HT-29 (cell line): ENCODE results near the gene EHF. TPM values are rescaled to one million over a fixed set of nuclear protein-coding genes. Genes with fewer than 3 reads are reported as not detected.
A peak's percentile ranks its signal among the peaks of the same experiment; 100 is the strongest.
"Not testable (repeated sequence)": the region's sequence is repeated elsewhere in the genome, so short reads cannot be mapped to it uniquely, and the experiment has no call there.

Experiments
- DNase-seq: peaks from one replicate; pipeline ENCODE4 v3.0.0-alpha.2; 2015; ENCODE audit warnings: low spot score
- total RNA-seq: library from RNA; depleted of rRNA; stranded (reverse); fragments of >200 nt; shearing (Covaris generic); gene quantifications from 2 replicates; pipeline ENCODE4 v1.2.3, GENCODE V29; 2014; rRNA removed

The EHF gene
- total RNA-seq, result 258 and 320 TPM in 2 replicates

- peak; percentile 97 for DNase-seq
These were observed at the start of gene EHF for GRCh38 chr11:34620820-34621792. Gene EHF (plus strand): TSS chr11:34621093. CDS start chr11:34642631, 21,538 bp downstream.

- DNase-seq, result no peak
These were observed 47.4 kb upstream of the EHF start for GRCh38 chr11:34573537-34573936.

DNA sequence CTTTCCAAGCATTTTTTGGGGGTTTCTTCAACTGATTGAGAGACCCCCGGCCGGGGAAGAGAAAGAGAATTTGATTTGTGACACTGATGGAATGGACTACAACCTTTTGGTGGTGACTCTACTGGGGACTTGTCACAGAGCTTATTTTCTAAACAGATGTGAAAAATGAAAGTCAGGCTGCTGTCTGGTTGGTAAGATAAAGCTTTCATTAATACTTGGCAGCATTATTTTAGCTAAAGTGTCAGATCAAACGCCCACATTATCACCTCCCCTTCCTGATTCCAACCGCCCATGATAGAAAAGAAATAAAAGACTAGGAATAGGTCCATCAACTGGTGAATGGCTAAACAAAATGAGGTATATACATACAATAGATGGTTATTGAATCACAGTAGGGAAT, 45.6 kb upstream of the EHF start:
- no peak for DNase-seq

GRCh38 chr11:34575671-34576070, 45.2 kb upstream of the EHF start:
- no peak for DNase-seq

- no peak for DNase-seq
These were observed 44.6 kb upstream of the EHF start for GRCh38 chr11:34576331-34576730.

DNA sequence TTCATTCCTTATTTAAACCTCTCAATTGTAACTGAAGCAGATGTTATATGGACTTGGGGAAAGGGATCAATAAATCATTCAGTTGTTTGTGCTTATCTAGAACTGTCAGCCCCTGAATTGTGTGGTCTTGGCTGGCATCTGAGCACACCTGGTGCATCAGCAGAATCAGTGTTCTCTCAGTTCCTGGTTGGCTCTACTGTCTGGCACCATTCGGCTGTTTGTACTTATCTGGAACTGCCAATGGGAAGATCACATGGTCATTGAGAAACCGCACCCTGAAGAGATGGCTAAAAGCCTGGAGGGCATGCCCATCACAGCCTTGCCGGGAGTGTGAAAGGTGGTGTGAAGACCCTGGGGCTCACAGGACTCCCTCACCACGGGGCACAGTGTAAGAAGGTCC, 37.1 kb upstream of the EHF start:
- DNase-seq, result no peak

DNA sequence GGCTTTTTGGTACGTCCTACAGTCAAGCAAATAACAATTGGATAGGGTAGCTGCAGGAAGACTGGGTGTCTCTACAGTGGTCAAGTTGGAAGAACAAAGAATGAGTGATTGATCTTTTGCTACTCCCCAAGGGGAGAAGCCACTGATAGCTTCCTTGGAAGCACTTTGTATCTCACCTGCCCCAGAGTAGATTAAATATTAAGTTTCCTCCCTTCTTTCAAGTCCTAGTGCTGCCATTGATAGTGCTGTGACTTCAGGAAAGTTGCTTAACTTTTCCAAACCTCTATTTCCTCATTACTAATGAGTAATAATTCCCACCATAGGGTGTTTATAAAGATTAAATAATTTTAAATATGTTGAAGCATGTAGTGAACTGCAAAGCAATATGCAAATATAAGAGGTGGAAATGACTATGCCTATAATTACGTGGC, 35.6 kb upstream of the EHF start:
- DNase-seq, result peak; percentile 33

GRCh38 chr11:34585735-34586487, 35.0 kb upstream of the EHF start:
- peak; percentile 93 for DNase-seq

GRCh38 chr11:34586488-34587281, 34.2 kb upstream of the EHF start:
- peak; percentile 34 for DNase-seq

DNA sequence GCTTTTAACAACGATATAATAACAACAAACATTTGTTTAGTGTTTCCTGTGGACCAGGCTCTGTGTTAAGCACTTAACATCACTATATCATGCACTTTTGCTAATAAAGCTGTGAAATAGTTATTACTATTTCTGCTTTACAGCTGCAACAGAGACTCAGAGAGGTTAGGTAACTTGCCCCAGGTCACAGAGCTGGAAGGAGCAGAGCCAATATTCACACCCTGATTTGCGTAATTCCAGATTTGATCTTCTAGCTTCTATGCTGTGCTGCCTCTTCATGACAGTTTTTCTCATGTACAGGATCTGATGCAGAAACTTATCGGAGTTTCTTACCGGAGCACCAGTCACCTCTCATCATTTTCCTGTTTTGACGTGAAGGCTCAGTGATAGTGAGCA, 33.6 kb upstream of the EHF start:
- DNase-seq, result no peak

DNA sequence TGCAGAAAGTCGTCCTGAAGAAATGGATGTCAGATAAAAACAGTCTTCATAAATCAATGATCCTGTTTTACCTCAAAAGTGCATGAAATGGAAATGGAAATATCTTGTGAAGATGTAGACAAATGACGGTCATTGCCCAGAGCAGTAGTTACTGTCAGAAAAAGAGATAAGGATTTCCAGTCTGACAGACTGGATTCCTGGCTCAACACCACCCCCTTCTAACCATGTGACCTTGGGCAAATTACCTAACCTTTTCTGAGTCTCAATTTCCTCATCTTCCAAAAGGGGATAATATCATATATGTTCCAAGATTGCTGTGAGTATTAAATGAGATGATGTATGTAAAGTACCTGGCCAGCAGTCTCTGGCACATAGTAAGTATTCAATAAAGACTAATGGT, 32.9 kb upstream of the EHF start:
- DNase-seq, result no peak

- DNase-seq, result no peak
These were observed 32.2 kb upstream of the EHF start for GRCh38 chr11:34588701-34589100.

DNA sequence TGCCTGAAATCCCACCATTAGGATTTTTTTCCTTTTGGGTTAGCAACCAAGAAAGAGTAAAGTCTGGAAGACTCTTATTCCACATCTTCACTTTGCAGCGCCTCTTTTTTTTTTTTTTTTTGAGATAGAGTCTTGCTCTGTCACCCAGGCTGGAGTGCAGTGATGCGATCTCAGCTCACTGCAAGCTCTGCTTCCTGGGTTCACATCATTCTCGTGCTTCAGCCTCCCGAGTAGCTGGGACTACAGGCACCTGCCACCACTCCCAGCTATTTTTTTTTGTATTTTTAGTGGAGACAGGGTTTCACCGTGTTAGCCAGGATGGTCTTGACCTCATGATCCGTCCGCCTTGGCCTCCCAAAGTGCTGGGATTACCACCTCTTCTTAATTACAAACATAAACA, 31.7 kb upstream of the EHF start:
- not testable (repeated sequence) for DNase-seq

DNA sequence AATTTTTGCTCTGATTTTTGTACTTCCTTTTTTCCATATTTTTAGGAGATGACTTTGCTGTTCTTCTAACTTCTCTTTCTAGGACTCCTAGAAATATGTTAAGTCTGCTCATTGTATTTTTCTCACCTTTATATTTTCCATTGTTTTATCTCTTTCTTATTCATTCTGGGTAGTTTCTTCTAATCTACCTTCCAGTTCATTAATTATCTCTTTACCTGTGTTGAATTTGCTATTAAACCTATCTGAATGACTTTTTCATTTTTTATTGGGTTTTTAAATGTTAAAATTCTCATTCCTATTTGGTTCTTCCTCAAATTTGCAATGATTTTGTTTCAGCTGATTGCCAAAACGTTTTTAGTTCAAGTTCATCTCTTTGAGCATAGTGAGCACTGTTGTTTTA, 27.8 kb upstream of the EHF start:
- DNase-seq, result no peak

- DNase-seq, result no peak
These were observed 26.3 kb upstream of the EHF start for GRCh38 chr11:34594603-34595002.

DNA sequence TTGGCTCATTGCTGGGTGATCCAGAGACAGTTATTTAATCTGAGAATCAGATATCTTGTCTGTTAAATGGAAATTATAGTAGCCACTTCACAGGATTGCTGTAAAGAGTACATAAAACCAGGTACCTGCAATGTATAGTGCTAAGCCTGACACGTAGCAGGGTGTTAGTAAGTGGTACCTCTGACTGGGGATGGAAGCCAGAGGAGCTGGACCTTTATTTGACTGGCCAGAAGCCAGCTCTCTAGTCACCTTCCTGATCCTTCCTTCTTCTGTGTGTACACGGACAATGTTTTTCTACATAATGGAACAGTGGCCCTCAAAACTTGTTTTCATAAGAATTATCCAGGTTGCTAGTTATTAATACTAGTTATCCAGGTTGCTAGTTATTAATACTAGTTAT, 25.5 kb upstream of the EHF start:
- no peak for DNase-seq

DNA sequence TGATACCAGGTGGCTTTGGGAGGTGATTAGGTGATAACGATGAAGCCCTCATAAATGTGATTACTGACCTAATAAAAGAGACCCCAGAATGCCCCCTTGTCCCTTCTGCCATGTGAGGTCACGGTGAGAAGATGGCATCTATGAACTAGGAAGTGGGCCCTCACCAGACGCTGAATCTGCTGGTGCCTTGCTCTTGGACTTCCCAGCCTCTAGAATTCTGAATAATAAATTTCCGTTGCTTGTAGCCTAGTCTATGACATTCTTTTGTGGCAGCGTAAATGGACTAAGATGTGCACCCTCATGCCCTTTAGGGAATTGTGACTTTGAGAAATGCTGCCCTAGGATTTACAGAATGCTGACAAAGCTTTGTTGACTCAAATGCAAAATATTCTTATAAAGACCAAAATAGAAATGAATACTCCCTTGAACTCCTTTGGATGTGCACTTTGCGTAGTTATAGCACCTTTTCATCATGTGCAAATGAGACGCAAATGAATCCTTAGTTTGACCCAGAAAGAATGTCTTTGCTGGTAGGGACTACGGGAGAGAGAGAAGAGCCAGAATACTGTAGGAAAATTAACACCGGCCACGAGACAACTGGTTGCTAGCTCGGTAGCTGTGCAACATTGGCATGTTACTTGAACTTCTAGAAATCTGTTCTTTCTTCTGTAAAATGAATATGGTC, 24.8 kb upstream of the EHF start:
- DNase-seq, result no peak

- DNase-seq, result peak; percentile 75
These were observed 21.4 kb upstream of the EHF start for GRCh38 chr11:34599406-34599945.

DNA sequence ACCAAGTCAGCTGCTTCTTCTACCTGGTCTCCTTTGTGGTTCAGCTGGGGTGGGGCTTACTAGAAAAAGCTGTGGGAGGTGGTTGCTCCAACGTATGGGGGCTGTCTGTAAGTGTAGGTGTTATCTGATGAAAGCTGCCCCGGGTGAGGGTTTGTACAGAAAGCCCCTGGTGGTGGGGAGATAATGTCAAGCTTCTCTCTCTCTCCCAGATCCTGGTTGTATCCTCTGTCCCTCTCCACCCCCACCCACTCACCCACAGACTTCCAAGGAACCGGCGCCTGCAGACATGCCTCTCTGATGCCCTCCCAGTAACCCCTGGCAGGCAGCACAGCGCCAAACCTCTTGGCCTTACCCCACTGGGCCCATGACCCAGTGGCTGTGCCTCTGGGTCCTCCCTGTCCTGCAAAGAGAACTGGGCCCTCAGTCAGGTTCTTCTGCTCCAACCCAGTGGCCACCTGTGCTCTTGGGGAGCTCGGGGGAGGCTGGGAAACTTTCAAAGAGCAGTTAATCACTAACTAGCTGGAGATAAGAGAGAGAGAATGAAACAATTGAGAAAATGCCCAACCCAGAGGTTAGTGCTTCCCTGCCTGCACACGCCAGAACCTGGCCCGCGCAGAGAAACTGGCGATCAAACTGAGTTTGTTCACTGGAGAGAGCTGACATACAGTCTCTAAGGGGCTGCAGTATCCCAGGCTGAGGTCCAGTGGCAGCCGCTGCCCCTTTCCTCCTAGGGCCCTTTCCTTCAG, 20.4 kb upstream of the EHF start:
- DNase-seq, result peak; percentile 99

- DNase-seq, result no peak
These were observed 19.8 kb upstream of the EHF start for GRCh38 chr11:34601085-34601444.
